Measurements from ENCODE around the gene DNAH11. TPM values are rescaled to one million over a fixed set of nuclear protein-coding genes. Genes with fewer than 3 reads are reported as not detected.
"Not testable (repeated sequence)": the region's sequence is repeated elsewhere in the genome, so short reads cannot be mapped to it uniquely, and the experiment has no call there.

Gene DNAH11
- total RNA-seq, 1 donor from 2014 or later = 0.94 TPM

GRCh38 chr7:21708096-21708495, 165.3 kb downstream of the DNAH11 start:
- no peak for DNase-seq (ENCODE audit: low spot score)

- DNase-seq (ENCODE audit: low spot score) = no peak
Observed at GRCh38 chr7:21717323-21717722, 174.5 kb downstream of the DNAH11 start.

GRCh38 chr7:21718391-21718790, 175.6 kb downstream of the DNAH11 start:
- no peak for DNase-seq (ENCODE audit: low spot score)

- DNase-seq (ENCODE audit: low spot score) = no peak
Observed at GRCh38 chr7:21719846-21720245, 177.0 kb downstream of the DNAH11 start.

GRCh38 chr7:21722371-21722770, 179.5 kb downstream of the DNAH11 start:
- DNase-seq (ENCODE audit: low spot score) = no peak

- no peak for DNase-seq (ENCODE audit: low spot score)
Observed at GRCh38 chr7:21724562-21724961, 181.7 kb downstream of the DNAH11 start.

GRCh38 chr7:21730399-21730798, 187.6 kb downstream of the DNAH11 start:
- DNase-seq (ENCODE audit: low spot score) = no peak

- no peak for DNase-seq (ENCODE audit: low spot score)
Observed at GRCh38 chr7:21731977-21732376, 189.1 kb downstream of the DNAH11 start.

GRCh38 chr7:21732956-21733355, 190.1 kb downstream of the DNAH11 start:
- DNase-seq (ENCODE audit: low spot score) = not testable (repeated sequence)

GRCh38 chr7:21733837-21734236, 191.0 kb downstream of the DNAH11 start:
- no peak for DNase-seq (ENCODE audit: low spot score)

- no peak for DNase-seq (ENCODE audit: low spot score)
Observed at GRCh38 chr7:21743493-21743892, 200.7 kb downstream of the DNAH11 start.

GRCh38 chr7:21746949-21747348, 204.1 kb downstream of the DNAH11 start:
- no peak for DNase-seq (ENCODE audit: low spot score)

GRCh38 chr7:21747806-21748205, 205.0 kb downstream of the DNAH11 start:
- DNase-seq (ENCODE audit: low spot score) = no peak

- DNase-seq (ENCODE audit: low spot score) = no peak
Observed at GRCh38 chr7:21749378-21749777, 206.5 kb downstream of the DNAH11 start.

GRCh38 chr7:21753071-21753470, 210.2 kb downstream of the DNAH11 start:
- DNase-seq (ENCODE audit: low spot score) = no peak

GRCh38 chr7:21754963-21755362, 212.1 kb downstream of the DNAH11 start:
- DNase-seq (ENCODE audit: low spot score) = no peak

GRCh38 chr7:21757537-21758282, 214.9 kb downstream of the DNAH11 start:
- DNase-seq (ENCODE audit: low spot score) = no peak

GRCh38 chr7:21758286-21758685, 215.4 kb downstream of the DNAH11 start:
- no peak for DNase-seq (ENCODE audit: low spot score)

GRCh38 chr7:21762469-21762868, 219.6 kb downstream of the DNAH11 start:
- no peak for DNase-seq (ENCODE audit: low spot score)

- no peak for DNase-seq (ENCODE audit: low spot score)
Observed at GRCh38 chr7:21763818-21764217, 221.0 kb downstream of the DNAH11 start.

- DNase-seq (ENCODE audit: low spot score) = no peak
Observed at GRCh38 chr7:21766218-21766617, 223.4 kb downstream of the DNAH11 start.

- DNase-seq (ENCODE audit: low spot score) = peak; percentile 54
Observed at GRCh38 chr7:21767300-21767900, 224.6 kb downstream of the DNAH11 start.

- DNase-seq (ENCODE audit: low spot score) = no peak
Observed at GRCh38 chr7:21768279-21768678, 225.4 kb downstream of the DNAH11 start.

GRCh38 chr7:21771266-21771665, 228.4 kb downstream of the DNAH11 start:
- no peak for DNase-seq (ENCODE audit: low spot score)
